ENCODE results near the gene HNRNPK. TPM values are rescaled to one million over a fixed set of nuclear protein-coding genes. Genes with fewer than 3 reads are reported as not detected.

The HNRNPK gene
- total and polyA plus RNA-seq, 4 donors = 137 to 403 (median 231) TPM

- H3K27ac ChIP-seq (ENCODE audit: low read depth in 1 of 2, low read length in 2 of 2) = no peak overlapping the region
- H3K4me3 ChIP-seq (ENCODE audit: low read depth in 1 of 3, low read length in 3 of 3) = no peak overlapping the region
- no peaks in the 10 kb centered on the region for H3K9me3 ChIP-seq (ENCODE audit: control insufficient read depth in 4 of 4, low read length in 3 of 4)
- no peaks in the 10 kb centered on the region for H3K36me3 ChIP-seq (ENCODE audit: control insufficient read depth in 4 of 4, insufficient read depth in 3 of 4, low read depth in 1 of 4, low read length in 3 of 4)
- DNase-seq (ENCODE audit: low spot score) = no peak
- H3K4me1 ChIP-seq (ENCODE audit: control insufficient read depth in 4 of 4, insufficient read depth in 4 of 4, low read length in 3 of 4) = peaks cover 0 to 5% (median 2%) of the 10 kb centered on the region in 4 donors
- no peak overlapping the region for H3K9ac ChIP-seq (ENCODE audit: low read depth in 1 of 2, low read length in 2 of 2)
- H3K27me3 ChIP-seq (ENCODE audit: control insufficient read depth in 4 of 4, insufficient read depth in 4 of 4, low read length in 3 of 4) = no peaks in the 10 kb centered on the region
- WGBS = 79% methylated on average over 2 of the region's 2 CpGs
- TF ChIP-seq EGR1 (IDR thresholded peaks at IDR 0.05; ENCODE audit: low read depth in 2 of 2) = no peak
- TF ChIP-seq ZBTB33 (IDR thresholded peaks at IDR 0.05) = no peak
- TF ChIP-seq TAF1 (conservative IDR thresholded peaks at IDR 0.05) = no peak
- TF ChIP-seq HNF4A (conservative IDR thresholded peaks at IDR 0.05) = no peak
- no peak for TF ChIP-seq FOXA2 (IDR thresholded peaks at IDR 0.05)
- no peak for TF ChIP-seq SP1 (IDR thresholded peaks at IDR 0.05)
- no peak for TF ChIP-seq REST (IDR thresholded peaks at IDR 0.05)
Observed at GRCh38 chr9:83999141-83999918, 19.3 kb upstream of the HNRNPK start.

- 97% methylated on average over 4 of the region's 4 CpGs for WGBS
- TF ChIP-seq YY1 (IDR thresholded peaks at IDR 0.05) = no peak
- TF ChIP-seq ZBTB33 (IDR thresholded peaks at IDR 0.05) = no peak
- TF ChIP-seq TAF1 (conservative IDR thresholded peaks at IDR 0.05) = no peak
- no peak for TF ChIP-seq FOXA2 (IDR thresholded peaks at IDR 0.05)
- no peak for TF ChIP-seq ATF3 (IDR thresholded peaks at IDR 0.05)
- TF ChIP-seq MAX (IDR thresholded peaks at IDR 0.05) = no peak
- no peak for TF ChIP-seq RAD21 (IDR thresholded peaks at IDR 0.05)
- no peak for TF ChIP-seq HNF4A (conservative IDR thresholded peaks at IDR 0.05)
- no peak for TF ChIP-seq REST (IDR thresholded peaks at IDR 0.05)
- no peak for TF ChIP-seq GABPA (IDR thresholded peaks at IDR 0.05 in 1 of 2, conservative IDR thresholded peaks at IDR 0.05 in 1 of 2)
- no peak for TF ChIP-seq HNF4G (IDR thresholded peaks at IDR 0.05)
- TF ChIP-seq SP1 (IDR thresholded peaks at IDR 0.05) = no peak
- TF ChIP-seq RXRA (IDR thresholded peaks at IDR 0.05) = no peak
- Histone ChIP-seq H3K9ac (ENCODE audit: low read depth in 1 of 2, low read length in 2 of 2) (no peak overlapping the region), H3K36me3 (ENCODE audit: control insufficient read depth in 4 of 4, insufficient read depth in 3 of 4, low read depth in 1 of 4, low read length in 3 of 4) (no peaks in the 10 kb centered on the region), H3K4me1 (ENCODE audit: control insufficient read depth in 4 of 4, insufficient read depth in 4 of 4, low read length in 3 of 4) (peaks cover 0 to 13% (median 3%) of the 10 kb centered on the region in 4 donors), H3K27ac (ENCODE audit: low read depth in 1 of 2, low read length in 2 of 2) (no peak overlapping the region), H3K9me3 (ENCODE audit: control insufficient read depth in 4 of 4, low read length in 3 of 4) (no peaks in the 10 kb centered on the region), H3K27me3 (ENCODE audit: control insufficient read depth in 4 of 4, insufficient read depth in 4 of 4, low read length in 3 of 4) (no peaks in the 10 kb centered on the region), H3K4me3 (ENCODE audit: low read depth in 1 of 3, low read length in 3 of 3) (no peak overlapping the region)
- no peak for DNase-seq (ENCODE audit: low spot score)
Observed at GRCh38 chr9:83996126-83996525, 16.1 kb upstream of the HNRNPK start.

Measured in liver (tissue), 9 donors.